Heart left ventricle (tissue), 13 donors: Measurements from ENCODE around the gene KRTAP4-5.

ENCODE experiments used
- POLR2A ChIP-seq, 2 donors: fragments of 450-650 bp; IDR thresholded peaks; one replicate each; pipeline ENCODE4 v1.6.1; 2017; ENCODE audit warnings: antibody characterized with exemption in 2 of 2, mild to moderate bottlenecking in 2 of 2, moderate library complexity in 2 of 2
- TF ChIP-seq, protein P1 (sequence below), 12 donors: fragments of 200-600 bp; sonication (generic) in 4 of 12; IDR thresholded peaks; one replicate each; pipeline versions ENCODE4 v1.5.0 to v1.8.0; 2018 to 2022; ENCODE audit warnings: antibody characterized with exemption in 12 of 12, mild to moderate bottlenecking in 5 of 12
- donor health status: ischemic (EF 13 %, LVEDD 7.1; RV severe dilation, severe dysfunction).
- donor health status: DM: no; HTN: yes; CAD: no.
- donor health status: DM: no; HTN: no; CAD: no.
- donor health status: ischemic (EF 25% LVEDD 6.9; RV normal size, moderate dysfunction).
- donor health status: ischemic (EF 25% LVEDD 5.7; RV mildly dilated, moderate dysfunction).
- donor health status: ischemic (EF 35%, LVEDD 5.7; RV mildly dilated, moderate dysfunction).
- donor health status: nonischemic (EF 11% LVEDD 7.7; RV severe dilation, severe dysfunction).
- donor health status: DM: yes; HTN: yes; CAD: no.
- donor health status: PGD.
- donor health status: ischemic (EF 29% LVEDD 5.4; RV normal size, mild dysfunction).
- donor health status: nonischemic (EF 23%, LVEDD 6.1; RV moderate dilation, normal function).

DNA sequence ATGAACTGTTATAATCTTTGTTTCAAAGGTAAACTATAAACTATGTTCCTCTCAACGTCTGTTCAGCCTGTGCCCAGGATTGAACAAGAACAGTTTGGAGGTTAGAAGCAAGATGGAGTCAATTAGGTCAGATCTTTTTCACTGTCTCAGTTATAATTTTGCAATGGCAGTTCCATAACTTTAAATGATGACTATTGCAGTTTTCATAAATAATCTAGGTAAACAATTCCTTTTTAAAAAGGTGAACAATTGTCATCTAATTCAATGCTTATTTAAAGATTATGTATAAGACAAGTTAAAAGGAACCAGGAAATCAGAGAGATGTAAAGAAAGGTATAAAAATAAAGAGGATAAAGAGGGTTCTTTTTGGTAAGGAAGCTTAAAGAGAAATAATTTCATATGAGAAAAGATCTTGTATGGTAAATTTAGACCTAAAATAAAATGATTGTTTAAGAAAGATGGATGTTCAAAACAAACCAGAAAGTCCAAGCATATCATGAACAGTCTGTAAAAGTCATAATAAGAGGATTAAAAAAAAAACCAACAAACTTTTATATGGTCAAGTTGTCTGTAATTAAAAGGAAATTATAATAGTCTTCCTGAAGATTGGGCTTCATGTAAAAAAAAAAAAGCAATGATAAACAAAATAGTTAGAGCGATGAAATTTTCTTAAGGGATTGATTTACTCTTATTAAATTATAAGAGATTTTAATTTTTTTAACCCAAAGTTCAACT, 38.3 kb downstream of the KRTAP4-5 start:
- TF ChIP-seq, protein P1, sequence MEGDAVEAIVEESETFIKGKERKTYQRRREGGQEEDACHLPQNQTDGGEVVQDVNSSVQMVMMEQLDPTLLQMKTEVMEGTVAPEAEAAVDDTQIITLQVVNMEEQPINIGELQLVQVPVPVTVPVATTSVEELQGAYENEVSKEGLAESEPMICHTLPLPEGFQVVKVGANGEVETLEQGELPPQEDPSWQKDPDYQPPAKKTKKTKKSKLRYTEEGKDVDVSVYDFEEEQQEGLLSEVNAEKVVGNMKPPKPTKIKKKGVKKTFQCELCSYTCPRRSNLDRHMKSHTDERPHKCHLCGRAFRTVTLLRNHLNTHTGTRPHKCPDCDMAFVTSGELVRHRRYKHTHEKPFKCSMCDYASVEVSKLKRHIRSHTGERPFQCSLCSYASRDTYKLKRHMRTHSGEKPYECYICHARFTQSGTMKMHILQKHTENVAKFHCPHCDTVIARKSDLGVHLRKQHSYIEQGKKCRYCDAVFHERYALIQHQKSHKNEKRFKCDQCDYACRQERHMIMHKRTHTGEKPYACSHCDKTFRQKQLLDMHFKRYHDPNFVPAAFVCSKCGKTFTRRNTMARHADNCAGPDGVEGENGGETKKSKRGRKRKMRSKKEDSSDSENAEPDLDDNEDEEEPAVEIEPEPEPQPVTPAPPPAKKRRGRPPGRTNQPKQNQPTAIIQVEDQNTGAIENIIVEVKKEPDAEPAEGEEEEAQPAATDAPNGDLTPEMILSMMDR (IDR thresholded peaks at IDR 0.05) = no peak
- TF ChIP-seq POLR2A (IDR thresholded peaks at IDR 0.05) = no peak
